Measurements from ENCODE around the gene SPEF1.

GRCh38 chr20:3741836-3742458 lies 39.3 kb downstream of the SPEF1 start:
- no peak for TF ChIP-seq CTCF (IDR thresholded peaks at IDR 0.05; ENCODE audit: poor library complexity)
- TF ChIP-seq EZH2 (IDR thresholded peaks at IDR 0.05; ENCODE audit: borderline replicate concordance) = no peak
